H1 (cell line): ENCODE measurements around the gene SPSB2. TPM values are rescaled to one million over a fixed set of nuclear protein-coding genes. Genes with fewer than 3 reads are reported as not detected.

Experiments
- CTCF ChIA-PET: fragments of 300-600 bp; sonication (Branson Sonifier 250); formaldehyde crosslinking; loops from one replicate; lab custom pipeline; 2021; ENCODE audit not compliant: partially characterized antibody; lab: Charles Lee
- POLR2A ChIA-PET: fragments of 300-600 bp; sonication (Branson Sonifier 250); formaldehyde crosslinking; loops from one replicate; lab custom pipeline; 2021; ENCODE audit warnings: inconsistent platforms; ENCODE audit not compliant: partially characterized antibody; lab: Charles Lee
- DNase-seq, 2 experiments: peaks; one replicate each; pipeline versions ENCODE4 v3.0.0 to v3.0.0-alpha.2; 2010 to 2022; ENCODE audit warnings: low spot score in 2 of 2, low read depth in 1 of 2, mixed read lengths in 1 of 2
- FAIRE-seq: peaks from 2 replicates; lab custom pipeline; 2011; peaks lifted over from hg19 to GRCh38; lab: Jason Lieb, UNC
- H2AFZ ChIP-seq: 2 replicates; pipeline ENCODE4 v1.8.1; 2012; ENCODE audit warnings: low read length, inconsistent platforms
- H2AK5ac ChIP-seq: 2 replicates; pipeline ENCODE4 v1.6.1; 2013; ENCODE audit warnings: low read depth, low read length
- H2BK120ac ChIP-seq: replicated peaks from 2 replicates; pipeline ENCODE3; 2013; ENCODE audit warnings: low read depth, low read length, inconsistent platforms
- H2BK12ac ChIP-seq: 2 replicates; pipeline ENCODE4 v1.6.1; 2013; ENCODE audit warnings: low read depth, low read length
- H2BK15ac ChIP-seq: 2 replicates; pipeline ENCODE4 v1.6.1; 2013; ENCODE audit warnings: low read length
- H2BK20ac ChIP-seq: 2 replicates; pipeline ENCODE4 v1.6.1; 2013; ENCODE audit warnings: low read length
- H2BK5ac ChIP-seq: 2 replicates; pipeline ENCODE4 v1.6.1; 2013; ENCODE audit warnings: low read depth, low read length
- H3K14ac ChIP-seq: 2 replicates; pipeline ENCODE4 v1.6.1; 2013; ENCODE audit warnings: inconsistent platforms; ENCODE audit not compliant: insufficient read length
- H3K18ac ChIP-seq: 2 replicates; pipeline ENCODE4 v1.6.1; 2013; ENCODE audit warnings: low read length; ENCODE audit errors: extremely low read depth
- H3K23ac ChIP-seq: 2 replicates; pipeline ENCODE4 v1.6.1; 2013; ENCODE audit warnings: inconsistent platforms; ENCODE audit not compliant: insufficient read length
- H3K23me2 ChIP-seq: 2 replicates; pipeline ENCODE4 v1.6.1; 2013; ENCODE audit warnings: low read depth, low read length
- H3K27ac ChIP-seq: 2 replicates; pipeline ENCODE4 v1.6.1; 2011; ENCODE audit warnings: low read depth, low read length, inconsistent platforms
- H3K27me3 ChIP-seq, 4 experiments: replicated peaks in 1 of 4; 1 replicate in 1 of 4; 2 replicates in 3 of 4; pipeline versions ENCODE4 v1.6.1 to v1.8.1; 2011 to 2013; ENCODE audit warnings: low read length in 3 of 4, mild to moderate bottlenecking in 3 of 4, inconsistent platforms in 2 of 4, mixed read lengths in 2 of 4, moderate library complexity in 1 of 4; ENCODE audit not compliant: control insufficient read depth in 3 of 4, insufficient read depth in 3 of 4; ENCODE audit errors: extremely low read depth in 1 of 4
- H3K36me3 ChIP-seq, 4 experiments: 2 replicates each; pipeline versions ENCODE4 v1.6.1 to v1.8.1; 2011 to 2013; ENCODE audit warnings: mild to moderate bottlenecking in 4 of 4, low read length in 3 of 4, moderate library complexity in 2 of 4, control low read depth in 1 of 4, inconsistent platforms in 1 of 4; ENCODE audit not compliant: insufficient read depth in 4 of 4, control insufficient read depth in 2 of 4
- H3K4ac ChIP-seq: replicated peaks from 2 replicates; pipeline ENCODE3; 2013; ENCODE audit warnings: low read length, low read depth, mixed read lengths, inconsistent platforms; ENCODE audit not compliant: insufficient read length
- H3K4me1 ChIP-seq, 4 experiments: replicated peaks in 1 of 4; 1 replicate in 1 of 4; 2 replicates in 3 of 4; pipeline versions ENCODE4 v1.6.1 to v1.8.1; 2011 to 2013; ENCODE audit warnings: low read length in 3 of 4, inconsistent platforms in 2 of 4, mixed read lengths in 1 of 4; ENCODE audit not compliant: insufficient read depth in 4 of 4, control insufficient read depth in 3 of 4
- H3K4me2 ChIP-seq, 2 experiments: 2 replicates each; pipeline versions ENCODE4 v1.6.1 to v1.8.1; 2011 to 2013; ENCODE audit warnings: low read depth in 2 of 2, low read length in 2 of 2, control low read depth in 1 of 2, inconsistent platforms in 1 of 2, mild to moderate bottlenecking in 1 of 2; ENCODE audit not compliant: insufficient read depth in 1 of 2
- H3K4me3 ChIP-seq, 4 experiments: fragments of 200-600, 300-600 bp in 1 of 4; sonication (generic), shearing (Covaris generic), sonication (Bioruptor Twin) in 1 of 4; 2 replicates each; pipeline versions ENCODE4 v1.5.1 to v1.8.1; 2011 to 2016; ENCODE audit warnings: low read length in 4 of 4, low read depth in 3 of 4, control low read depth in 2 of 4, inconsistent platforms in 2 of 4, mild to moderate bottlenecking in 2 of 4, mixed read lengths in 1 of 4, moderate library complexity in 1 of 4; ENCODE audit not compliant: insufficient read depth in 2 of 4; ENCODE audit errors: extremely low read depth in 1 of 4
- H3K56ac ChIP-seq: replicated peaks from 2 replicates; pipeline ENCODE3; 2013; ENCODE audit warnings: low read depth, mild to moderate bottlenecking, mixed read lengths, low read length, inconsistent platforms; ENCODE audit not compliant: insufficient read length
- H3K79me1 ChIP-seq: 2 replicates; pipeline ENCODE4 v1.6.1; 2013; ENCODE audit warnings: low read depth, low read length, control low read depth
- H3K79me2 ChIP-seq, 2 experiments: 2 replicates each; pipeline versions ENCODE4 v1.6.1 to v1.8.1; 2012 to 2013; ENCODE audit warnings: low read length in 2 of 2, mild to moderate bottlenecking in 2 of 2, inconsistent platforms in 1 of 2; ENCODE audit not compliant: insufficient read depth in 2 of 2, control insufficient read depth in 1 of 2
- H3K9ac ChIP-seq, 4 experiments: replicated peaks in 1 of 4; 1 replicate in 1 of 4; 2 replicates in 3 of 4; pipeline versions ENCODE4 v1.6.1 to v1.8.1; 2011 to 2013; ENCODE audit warnings: low read depth in 3 of 4, low read length in 3 of 4, control low read depth in 2 of 4, mild to moderate bottlenecking in 2 of 4, moderate library complexity in 2 of 4, inconsistent platforms in 1 of 4; ENCODE audit errors: extremely low read depth in 1 of 4
- H3K9me3 ChIP-seq, 2 experiments: 2 replicates each; pipeline versions ENCODE4 v1.6.1 to v1.8.1; 2012 to 2013; ENCODE audit warnings: mild to moderate bottlenecking in 2 of 2, moderate library complexity in 2 of 2, control low read depth in 1 of 2, inconsistent platforms in 1 of 2, low read depth in 1 of 2, low read length in 1 of 2, mixed read lengths in 1 of 2; ENCODE audit not compliant: insufficient read depth in 2 of 2
- H4K20me1 ChIP-seq, 2 experiments: replicated peaks in 1 of 2; 2 replicates each; pipeline versions ENCODE3 to v1.8.1; 2011 to 2013; ENCODE audit warnings: inconsistent platforms in 2 of 2, low read length in 2 of 2, mild to moderate bottlenecking in 1 of 2; ENCODE audit not compliant: insufficient read depth in 2 of 2, control insufficient read depth in 1 of 2
- H4K5ac ChIP-seq: 2 replicates; pipeline ENCODE4 v1.6.1; 2013; ENCODE audit warnings: low read length, low read depth, mixed read lengths, inconsistent platforms; ENCODE audit not compliant: insufficient read length
- H4K8ac ChIP-seq: 2 replicates; pipeline ENCODE4 v1.8.0; 2013; ENCODE audit warnings: mild to moderate bottlenecking, moderate library complexity, low read length, inconsistent platforms; ENCODE audit not compliant: insufficient read depth; ENCODE audit errors: extremely low read depth
- H4K91ac ChIP-seq: replicated peaks from 2 replicates; pipeline ENCODE3; 2013; ENCODE audit warnings: low read length, mixed read lengths, inconsistent platforms; ENCODE audit not compliant: insufficient read length
- BACH1 ChIP-seq: IDR thresholded peaks from 2 replicates; pipeline ENCODE4 v1.6.1; 2012; ENCODE audit warnings: low read length, improper control_type of control experiment
- CHD1 ChIP-seq: IDR thresholded peaks from 2 replicates; pipeline ENCODE4 v1.6.1; 2012; ENCODE audit warnings: low read depth, low read length, improper control_type of control experiment
- EGR1 ChIP-seq: IDR thresholded peaks from 2 replicates; pipeline ENCODE4 v1.6.1; 2011; ENCODE audit warnings: low read depth, low read length, borderline replicate concordance
- HDAC6 ChIP-seq: IDR thresholded peaks from one replicate; pipeline ENCODE4 v1.7.1; 2012; ENCODE audit warnings: low read depth, mild to moderate bottlenecking, inconsistent platforms, low read length, moderate library complexity
- KDM1A ChIP-seq: fragments of 200-600, 300-600 bp; sonication (generic); IDR thresholded peaks from 2 replicates; pipeline ENCODE4 v1.7.1; 2016; ENCODE audit warnings: mild to moderate bottlenecking, low read length, borderline replicate concordance
- KDM4A ChIP-seq: IDR thresholded peaks from one replicate; pipeline ENCODE4 v1.7.1; 2012; ENCODE audit warnings: low read depth, mild to moderate bottlenecking, moderate library complexity, low read length, inconsistent platforms; ENCODE audit not compliant: severe bottlenecking
- POLR2A ChIP-seq, 2 experiments: IDR thresholded peaks; 1 replicate in 1 of 2; 2 replicates in 1 of 2; pipeline ENCODE4 v1.6.1; 2011; ENCODE audit warnings: low read depth in 2 of 2, low read length in 2 of 2, mild to moderate bottlenecking in 2 of 2; ENCODE audit errors: control extremely low read depth in 1 of 2
- POU5F1 ChIP-seq: IDR thresholded peaks from 2 replicates; pipeline ENCODE4 v1.6.1; 2011; ENCODE audit warnings: low read depth, mild to moderate bottlenecking, low read length, moderate library complexity
- RAD21 ChIP-seq, 2 experiments: IDR thresholded peaks in 1 of 2; conservative IDR thresholded peaks in 1 of 2; 2 replicates each; pipeline ENCODE4 v1.6.1; 2011; ENCODE audit warnings: low read depth in 2 of 2, low read length in 2 of 2, improper control_type of control experiment in 1 of 2, inconsistent platforms in 1 of 2, mild to moderate bottlenecking in 1 of 2, moderate library complexity in 1 of 2
- SP4 ChIP-seq: IDR thresholded peaks from 2 replicates; pipeline ENCODE4 v1.6.1; 2012; ENCODE audit warnings: low read length, inconsistent platforms
- USF2 ChIP-seq: IDR thresholded peaks from 2 replicates; pipeline ENCODE4 v1.6.1; 2011; ENCODE audit warnings: low read length, improper control_type of control experiment
- WGBS, 2 experiments: shearing (Covaris generic) in 1 of 2; methylation state at CpG; one replicate each; pipeline versions ENCODE4 v1.1.6 to v1.1.7; 2013 to 2015; ENCODE audit warnings: low lambda C conversion rate in 2 of 2, mixed read lengths in 2 of 2, inconsistent platforms in 1 of 2, low coverage in 1 of 2, missing lambda C conversion rate in 1 of 2; ENCODE audit not compliant: insufficient replicate concordance in 2 of 2, insufficient coverage in 1 of 2, insufficient read length in 1 of 2; ENCODE audit errors: extremely low coverage in 1 of 2, missing lambda C conversion rate in 1 of 2; 5-methylcytosine and 5-hydroxymethylcytosine counted together
- polyA plus RNA-seq, 7 experiments: library from polyadenylated mRNA; depleted of rRNA in 3 of 7; stranded (reverse) in 5 of 7; unstranded in 2 of 7; fragments of >200 nt in 5 of 7; fragments of 200-250 nt in 2 of 7; gene quantifications; 1 replicate in 5 of 7; 2 replicates in 1 of 7; 4 replicates in 1 of 7; pipeline versions ENCODE4 v1.2.1 to v1.2.3, GENCODE V29; 2011 to 2013; ENCODE audit warnings: missing spikeins in 2 of 7, mixed read lengths in 2 of 7
- total RNA-seq: library from RNA; stranded (reverse); fragmentation: NEBNext Ultra II Directional; extraction: Animal tissue kit (Norgen Biotek cat#: 25700); gene quantifications from 2 replicates; pipeline ENCODE4 v1.2.1, GENCODE V29; 2021

SPSB2 gene
- total and polyA plus RNA-seq, 2 of the 8 experiments (the other 6 are each of a cell fraction or from before 2014, with no cell fraction given) = 13.0 to 23.2 TPM

GRCh38 chr12:6916426-6917200 lies 43.5 kb upstream of the SPSB2 start:
- Histone ChIP-seq H3K23ac (no peak overlapping the region), H2BK15ac (no peak overlapping the region), H3K56ac (no peak overlapping the region), H3K79me2 (peaks cover 0 to 9% of the 10 kb centered on the region in 2 experiments; a peak in 1 of 4 replicates), H4K91ac (no peak overlapping the region), H3K4me3 (no peak overlapping the region), H3K79me1 (peaks cover 4% of the 10 kb centered on the region), H3K4me1 (peaks cover 0 to 18% (median 9%) of the 10 kb centered on the region in 4 experiments; a peak in 6 of 7 replicates), H3K18ac (no peak overlapping the region), H3K14ac (no peak overlapping the region), H4K5ac (no peak overlapping the region), H2BK5ac (no peak overlapping the region), H2AFZ (no peak overlapping the region), H3K9me3 (no peaks in the 10 kb centered on the region), H3K23me2 (peaks cover 11% of the 10 kb centered on the region; the same call in 1 of the 2 replicates), H4K8ac (peak overlapping the region; percentile 41; the same call in 1 of the 2 replicates), H3K36me3 (peaks cover 16 to 53% (median 32%) of the 10 kb centered on the region in 4 experiments), H3K27me3 (no peaks in the 10 kb centered on the region), H3K27ac (no peak overlapping the region), H3K9ac (no peak overlapping the region), H3K4ac (no peak overlapping the region), H4K20me1 (peaks cover 0 to 4% of the 10 kb centered on the region in 2 experiments), H3K4me2 (peak overlapping the region in 1 of 2 experiments; percentile 84; a peak in 1 of 4 replicates), H2BK120ac (no peak overlapping the region), H2AK5ac (0 out of 2 replicates have a peak overlapping the region, but pooled peaks have one; percentile 19), H2BK12ac (no peak overlapping the region), H2BK20ac (no peak overlapping the region)
- no peak for FAIRE-seq
- DNase-seq = no peak
- CTCF ChIA-PET = interaction anchor here (0.7 to 9.3 kb wide), 10 partner anchors 9 to 53 kb away, joined by 3 to 74 read pairs (median 4); partner anchors contain the start of gene LRRC23
- WGBS, 2 experiments = 93% methylated on average over 11 of the region's 11 CpGs; no CpG with 5 or more reads in 1 of the 2 experiments
- TF ChIP-seq USF2 (no peak), SP4 (no peak), KDM1A (no peak), KDM4A (no peak), POU5F1 (no peak), BACH1 (no peak), CHD1 (no peak), POLR2A (IDR thresholded peaks at IDR 0.05; ENCODE audit: control extremely low read depth in 1 of 2, low read depth in 2 of 2, low read length in 2 of 2) (no peak), HDAC6 (no peak), RAD21 (IDR thresholded peaks at IDR 0.05 in 1 of 2, conservative IDR thresholded peaks at IDR 0.05 in 1 of 2; ENCODE audit: low read depth in 2 of 2, low read length in 2 of 2) (no peak), EGR1 (no peak)
- POLR2A ChIA-PET = interaction anchor here (1.1 to 39.6 kb wide), 7 partner anchors 8 to 64 kb away, joined by 3 to 1027 read pairs (median 18); partner anchors contain the start of genes ATN1, C12orf57, LRRC23 and PTPN6
